Measurements from ENCODE around the gene NEURL1.

NEURL1 gene

DNA sequence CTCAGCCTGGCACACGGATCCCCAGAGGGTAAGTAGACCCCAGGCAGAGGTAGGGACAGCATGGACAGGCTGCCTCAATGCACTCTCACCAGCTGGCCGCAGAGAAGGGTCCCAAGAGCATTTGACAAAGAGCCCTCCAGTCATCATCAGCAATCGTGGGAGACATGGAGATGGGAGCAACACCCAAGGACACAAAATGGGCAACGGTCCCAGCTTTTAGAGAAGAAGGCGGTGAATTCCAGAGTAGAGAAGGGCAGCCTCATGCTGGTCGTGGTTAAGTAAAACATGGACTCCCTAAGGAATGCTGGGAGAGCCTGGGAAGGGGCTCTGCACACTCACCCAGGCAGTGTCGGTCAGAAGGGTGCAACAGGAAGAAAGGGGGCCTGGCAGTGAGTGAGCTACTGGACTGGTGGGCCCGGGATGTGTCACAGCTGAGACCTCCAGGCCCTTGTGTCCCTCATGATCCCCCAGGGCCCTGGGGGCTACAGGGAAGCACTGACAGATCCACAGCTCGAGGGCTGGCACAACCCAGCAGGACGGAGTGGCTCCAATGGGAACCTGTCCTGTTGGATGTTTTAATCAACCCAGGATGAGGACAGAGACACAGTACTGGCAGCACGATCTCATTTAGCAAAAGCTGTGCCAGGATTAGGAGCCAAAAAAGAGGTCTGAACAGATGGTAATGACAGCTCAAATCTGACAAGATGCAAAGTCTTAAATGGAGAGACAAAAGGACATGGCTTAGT lies 147.1 kb downstream of the NEURL1 start:
- DNase-seq = peak in 10 of 58 donors; percentile 6 to 68 (median 28)

DNA sequence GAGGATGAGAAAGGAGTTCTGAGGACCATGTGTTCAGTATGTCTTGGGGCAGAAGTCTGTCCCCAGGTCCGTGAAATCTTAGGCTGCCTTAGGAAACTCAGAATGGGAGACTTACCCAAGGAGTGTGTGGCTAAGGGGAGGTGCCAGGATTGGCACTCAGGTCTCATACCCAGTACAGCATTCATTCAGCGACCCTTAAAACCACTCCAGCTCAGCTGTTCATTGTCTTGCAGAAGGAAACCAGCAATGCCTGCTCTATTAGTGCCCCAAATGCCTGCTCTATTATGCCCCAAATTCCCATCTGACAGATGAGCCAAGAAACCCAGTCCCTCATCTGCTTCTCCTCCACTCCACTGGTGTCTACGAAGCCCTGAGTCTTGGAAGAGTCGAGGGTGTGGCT lies 147.8 kb downstream of the NEURL1 start:
- DNase-seq = peak in 1 of 58 donors; percentile 18
